HG03354 (cell line): ENCODE results near the gene DGKG.

Source experiments
- ATAC-seq: cut with Tn5 transposase; IDR thresholded peaks from one replicate; pipeline ENCODE4 v1.9.1; 2021; ENCODE audit warnings: mild to moderate bottlenecking; ENCODE audit not compliant: unreplicated experiment, poor library complexity, severe bottlenecking

Gene DGKG

GRCh38 chr3:186322761-186323160 is 39.3 kb downstream of the DGKG start:
- ATAC-seq: no peak

- no peak for ATAC-seq
Observed at GRCh38 chr3:186321746-186322145, 40.3 kb downstream of the DGKG start.

GRCh38 chr3:186320862-186321568 is 41.0 kb downstream of the DGKG start:
- no peak for ATAC-seq

- ATAC-seq: no peak
Observed at GRCh38 chr3:186319945-186320344, 42.1 kb downstream of the DGKG start.

DNA sequence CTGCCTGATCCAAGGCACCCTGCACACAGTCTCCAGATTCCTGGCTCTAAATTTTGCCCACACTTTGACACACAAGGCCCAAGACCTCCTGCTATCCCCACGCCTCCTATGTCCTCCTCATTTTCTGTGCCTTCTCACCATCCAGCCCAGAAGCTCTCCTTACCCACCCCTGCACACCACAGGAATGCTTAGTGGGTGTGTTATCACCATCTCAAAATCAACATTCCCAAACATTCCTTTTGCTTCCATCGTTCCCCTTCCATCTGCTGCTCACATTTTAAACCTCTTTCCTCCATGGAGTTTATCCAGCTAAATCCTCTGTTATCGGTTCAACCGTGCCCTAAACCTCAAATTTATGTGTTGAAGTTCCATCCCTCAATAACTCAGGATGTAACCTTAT is 43.9 kb downstream of the DGKG start:
- no peak for ATAC-seq

DNA sequence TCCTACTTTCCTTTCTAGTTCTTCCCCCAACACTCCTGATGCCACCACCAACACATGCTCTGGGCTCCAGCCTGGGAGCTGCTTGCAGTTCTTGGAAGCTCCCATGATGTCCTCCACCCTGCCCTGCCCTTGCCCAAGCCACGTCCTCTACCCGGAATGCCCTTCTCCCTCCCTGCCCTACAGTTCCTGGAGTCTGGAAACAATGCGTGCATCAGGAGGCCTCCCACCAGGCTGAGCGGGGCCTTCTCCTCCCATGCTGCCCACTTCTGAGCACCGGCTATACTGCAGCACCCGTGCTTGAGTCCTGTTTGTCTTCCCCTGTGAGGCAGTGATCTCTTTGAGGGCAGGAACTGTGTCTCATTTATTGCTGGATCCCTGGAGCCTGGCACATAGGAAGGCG is 44.6 kb downstream of the DGKG start:
- no peak for ATAC-seq

- no peak for ATAC-seq
Observed at GRCh38 chr3:186316666-186317260, 45.3 kb downstream of the DGKG start.

GRCh38 chr3:186315581-186316354 is 46.3 kb downstream of the DGKG start:
- no peak for ATAC-seq

DNA sequence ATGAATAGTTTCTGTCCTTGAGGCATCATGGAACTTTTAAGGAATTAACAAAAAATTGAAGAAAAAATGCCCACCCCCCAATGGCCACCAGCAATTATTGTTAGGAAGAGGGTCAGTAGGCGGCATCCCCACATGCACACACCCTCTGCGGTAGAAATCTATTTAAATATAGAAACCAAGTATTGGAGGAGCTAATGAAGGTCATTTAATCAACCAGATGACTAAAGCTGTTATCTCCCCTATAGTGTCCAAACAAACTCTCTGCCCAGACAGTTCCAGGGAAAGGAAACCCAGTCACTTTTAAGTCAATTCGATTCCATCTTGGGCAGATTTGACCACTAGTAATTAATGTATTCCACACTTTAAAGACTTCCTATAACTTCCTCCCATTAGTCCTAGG is 47.1 kb downstream of the DGKG start:
- ATAC-seq: no peak

DNA sequence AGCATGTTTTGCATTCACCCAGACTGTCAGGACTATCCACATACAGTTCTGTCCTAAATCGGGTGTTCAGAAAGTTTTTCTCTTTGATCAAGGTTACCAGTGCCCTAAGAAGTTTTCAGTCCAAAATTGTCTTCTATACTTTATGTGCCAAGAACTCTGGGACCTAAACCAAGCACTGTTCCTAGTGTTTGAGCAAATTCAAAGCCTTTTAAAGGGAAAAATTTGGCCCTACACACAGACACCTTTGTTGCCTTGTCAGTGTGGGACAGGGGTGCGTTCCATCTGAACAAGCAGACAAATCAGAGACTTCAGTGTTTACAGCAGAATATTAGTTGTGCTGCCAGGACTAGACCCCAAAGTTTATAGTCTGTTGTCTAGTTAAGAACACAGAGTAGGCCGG is 50.6 kb downstream of the DGKG start:
- ATAC-seq: no peak

DNA sequence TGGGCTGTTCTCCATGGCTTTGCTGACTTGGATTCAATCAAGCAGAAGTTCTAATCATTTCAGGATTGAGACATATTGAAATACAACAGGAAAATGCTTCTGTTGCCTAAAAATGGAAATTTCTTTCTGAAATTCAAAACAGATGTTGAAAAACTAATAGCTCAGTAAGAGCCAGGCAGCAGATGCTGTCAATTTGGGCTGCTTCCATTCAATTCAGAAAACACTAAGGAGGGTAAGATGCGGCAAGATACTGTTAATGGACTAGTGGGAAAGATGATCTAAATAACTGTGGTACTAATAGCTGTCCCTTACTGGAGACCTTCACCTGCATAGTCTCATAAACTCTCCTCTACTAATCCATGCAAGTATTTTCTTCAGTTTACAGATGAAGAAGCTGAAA is 53.5 kb downstream of the DGKG start:
- ATAC-seq: no peak

GRCh38 chr3:186307594-186308221 is 54.3 kb downstream of the DGKG start:
- no peak for ATAC-seq

GRCh38 chr3:186305286-186305685 is 56.7 kb downstream of the DGKG start:
- ATAC-seq: no peak

GRCh38 chr3:186303965-186304364 is 58.1 kb downstream of the DGKG start:
- ATAC-seq: no peak

DNA sequence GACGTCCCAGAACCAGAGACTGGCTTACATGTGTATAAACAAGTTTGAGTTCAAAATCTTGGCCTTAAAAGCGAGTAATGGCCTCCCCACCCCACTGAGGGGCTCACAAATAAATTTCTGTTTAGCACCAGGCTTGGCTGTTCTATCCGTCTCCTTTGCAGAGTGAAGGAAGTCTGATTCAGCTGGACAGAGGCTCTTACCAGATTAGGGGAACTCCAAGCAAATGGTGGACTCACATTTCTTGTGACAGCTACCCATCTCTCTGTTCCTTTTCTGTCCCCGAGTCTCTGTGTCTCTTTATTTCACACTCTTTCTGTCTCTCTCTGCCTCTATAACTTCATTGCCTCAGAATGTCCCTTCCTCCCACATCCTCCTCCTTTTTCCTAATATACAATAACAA is 62.7 kb downstream of the DGKG start:
- ATAC-seq: no peak

GRCh38 chr3:186298876-186299275 is 63.2 kb downstream of the DGKG start:
- no peak for ATAC-seq

DNA sequence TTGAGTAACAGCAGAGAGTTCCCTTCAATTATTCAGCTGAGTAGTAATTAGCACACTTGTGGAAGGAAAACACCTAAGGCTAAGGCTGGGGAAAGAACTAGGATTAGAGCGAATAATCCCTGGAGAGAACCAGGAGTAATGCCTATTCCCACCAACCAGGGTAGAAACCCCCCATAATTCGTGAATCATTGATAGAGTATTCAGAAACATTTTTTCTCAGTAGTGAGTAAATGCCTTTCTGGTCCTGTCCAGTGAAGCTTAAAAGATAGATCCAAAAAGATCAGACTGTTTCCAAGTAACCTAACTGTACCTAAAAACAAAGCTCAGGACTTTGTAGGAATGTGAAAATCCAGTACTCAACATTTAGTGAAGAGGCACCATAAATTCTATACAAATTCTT is 71.2 kb downstream of the DGKG start:
- ATAC-seq: no peak

DNA sequence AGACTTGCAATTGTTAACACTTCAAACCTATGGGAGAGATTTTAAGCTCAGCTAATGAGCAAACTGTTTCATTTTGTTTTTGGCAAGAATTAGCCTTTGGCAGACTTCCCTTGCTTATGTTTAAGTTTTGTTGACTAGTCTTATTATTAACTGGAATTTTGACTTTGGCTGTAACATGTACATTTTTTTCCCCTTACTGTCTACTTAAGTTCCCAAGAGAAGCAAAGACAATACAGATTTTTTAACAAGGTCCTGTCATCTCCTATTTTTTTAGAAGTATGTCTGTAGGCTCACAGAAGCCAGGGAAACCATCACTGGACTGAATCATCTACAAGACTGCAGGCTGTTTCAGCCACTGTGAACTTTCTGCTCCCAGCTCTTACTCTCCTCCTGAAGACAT is 74.3 kb downstream of the DGKG start:
- no peak for ATAC-seq

DNA sequence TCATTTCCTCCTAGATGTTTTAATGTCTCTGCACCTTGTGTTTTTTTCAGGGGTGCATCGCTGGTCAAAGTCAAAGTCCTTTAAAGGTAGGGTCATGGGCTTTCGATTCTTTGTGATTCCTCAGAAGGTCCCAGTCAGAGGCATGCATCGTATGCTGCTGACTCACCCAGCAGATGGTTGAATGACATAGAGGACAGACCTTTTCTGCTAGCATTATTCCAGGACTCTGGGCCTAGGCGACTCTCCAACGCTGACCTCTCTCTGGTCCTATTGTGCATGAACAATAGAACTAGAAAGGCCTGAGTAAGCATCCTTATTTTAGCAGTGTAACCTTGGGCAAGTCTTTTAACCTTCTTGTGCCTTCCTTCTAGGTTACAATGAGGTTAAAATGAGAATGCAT is 75.9 kb downstream of the DGKG start:
- ATAC-seq: no peak

- no peak for ATAC-seq
Observed at GRCh38 chr3:186284661-186285060, 77.4 kb downstream of the DGKG start.

- no peak for ATAC-seq
Observed at GRCh38 chr3:186284349-186284652, 77.7 kb downstream of the DGKG start.
